CD4-positive, alpha-beta T cell treated with Interleukin-4 for 4 hours (primary cell): ENCODE measurements around the gene DICER1.

Experiments
- DNase-seq: peaks from one replicate; pipeline ENCODE4 v3.0.0-alpha.2; 2020

DICER1 gene

DNA sequence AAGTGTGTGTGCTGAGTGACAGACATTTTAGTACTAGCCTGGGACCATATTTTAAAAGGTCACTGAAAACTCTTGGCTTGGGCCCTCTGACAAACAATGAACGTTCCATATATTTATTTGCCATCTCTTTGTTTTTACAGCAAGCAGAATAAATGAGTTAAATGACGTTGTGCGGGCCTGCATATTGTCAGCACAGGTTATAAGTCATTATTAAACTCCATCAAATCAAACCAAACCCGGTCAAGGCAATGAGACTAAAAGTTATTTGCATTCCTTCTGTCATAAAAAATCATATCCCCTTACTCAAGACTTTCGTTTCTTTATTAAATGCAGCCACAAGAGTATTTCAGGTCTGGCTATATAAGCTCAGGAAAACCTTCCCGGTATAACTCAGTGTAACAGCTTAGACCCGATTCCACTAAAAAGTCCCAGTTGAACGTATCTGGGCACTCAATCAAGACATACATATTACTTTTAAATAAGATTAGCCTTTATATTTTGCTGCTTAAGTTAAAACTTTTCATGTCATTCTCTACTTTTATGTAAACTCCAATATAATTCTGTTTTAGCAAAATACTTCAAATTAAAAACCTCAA is 84.9 kb downstream of the DICER1 start:
- no peak for DNase-seq

DNA sequence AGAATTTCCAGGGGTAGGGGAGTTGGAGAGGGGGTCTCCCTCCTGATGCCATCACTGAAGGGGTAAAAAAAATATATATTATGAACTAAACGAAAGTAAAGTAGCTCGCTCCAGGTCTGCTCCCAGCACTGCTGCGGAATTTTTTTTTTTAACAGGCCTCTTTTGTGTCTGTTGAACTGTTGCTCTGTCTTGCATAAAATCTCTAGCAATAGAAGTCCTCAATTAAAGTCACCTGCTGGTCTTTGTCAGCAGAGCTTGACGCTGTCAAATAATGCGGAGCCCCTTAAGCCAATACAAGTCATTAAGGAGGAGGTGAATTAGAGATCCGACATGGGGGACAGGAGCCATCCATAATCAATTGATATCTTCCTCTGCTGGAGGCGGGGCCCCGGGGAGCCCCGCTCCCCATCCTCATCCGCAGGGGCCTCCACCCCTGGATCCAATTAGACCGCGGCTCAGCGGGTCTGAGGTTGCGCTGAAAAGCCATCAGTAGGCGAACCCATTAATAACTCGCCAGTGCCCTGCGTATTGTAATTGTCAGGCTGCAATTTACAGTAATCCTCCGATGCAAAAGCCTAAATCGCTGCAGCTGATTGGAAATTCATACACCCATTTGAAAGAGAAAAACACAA is 85.6 kb downstream of the DICER1 start:
- DNase-seq = no peak

DNA sequence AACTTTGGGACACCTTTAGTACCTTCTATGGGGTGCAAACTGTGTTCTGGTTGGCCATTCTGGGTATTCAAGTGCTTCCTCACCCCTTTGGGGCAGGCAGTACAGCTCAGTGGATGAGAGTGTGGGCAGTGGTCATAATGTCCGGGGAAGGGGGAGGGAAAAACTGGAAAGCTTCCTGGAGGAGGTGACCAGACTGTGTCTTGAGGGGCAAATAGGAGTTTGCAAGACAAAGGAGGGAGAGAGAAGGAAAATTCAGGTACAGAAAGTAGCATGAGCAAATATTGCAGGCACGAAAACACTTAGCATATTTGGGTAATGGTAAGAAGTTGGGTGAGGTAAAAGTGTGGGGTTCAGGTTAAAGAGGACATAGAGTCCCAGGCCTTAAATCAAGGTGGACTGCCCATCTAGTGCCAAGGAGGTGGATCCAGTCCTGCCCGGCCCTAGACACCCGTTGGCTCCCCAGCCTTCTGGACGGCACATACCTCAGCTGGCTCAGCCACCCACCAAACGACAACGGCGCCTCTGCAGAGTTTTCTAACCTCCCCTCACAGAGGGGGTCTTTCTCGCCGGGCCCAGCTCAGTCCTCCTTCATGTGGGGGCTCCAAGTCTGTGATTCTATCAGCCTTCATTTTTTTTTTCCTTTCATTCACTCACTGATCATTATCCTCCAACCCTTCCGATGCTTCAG is 86.4 kb downstream of the DICER1 start:
- no peak for DNase-seq

DNA sequence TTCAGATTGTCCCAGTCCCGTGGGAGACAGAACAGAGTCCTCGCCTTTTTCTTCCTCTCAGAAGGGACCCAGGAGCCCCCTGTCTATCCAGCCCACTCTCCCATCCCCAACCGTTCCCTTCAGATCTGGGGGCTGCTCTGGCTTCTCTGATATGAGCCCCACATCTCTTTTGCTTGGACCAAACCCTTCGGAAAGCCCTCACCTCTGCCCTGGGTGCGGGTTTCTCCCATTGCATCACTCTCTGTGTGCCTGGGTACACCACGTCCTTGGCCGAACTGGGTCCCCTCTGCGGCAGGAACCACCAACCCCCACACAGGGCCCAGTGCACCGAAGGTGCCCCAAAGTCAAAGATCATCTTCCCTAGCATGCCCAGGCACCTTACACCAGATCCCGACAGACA is 87.8 kb downstream of the DICER1 start:
- no peak for DNase-seq

DNA sequence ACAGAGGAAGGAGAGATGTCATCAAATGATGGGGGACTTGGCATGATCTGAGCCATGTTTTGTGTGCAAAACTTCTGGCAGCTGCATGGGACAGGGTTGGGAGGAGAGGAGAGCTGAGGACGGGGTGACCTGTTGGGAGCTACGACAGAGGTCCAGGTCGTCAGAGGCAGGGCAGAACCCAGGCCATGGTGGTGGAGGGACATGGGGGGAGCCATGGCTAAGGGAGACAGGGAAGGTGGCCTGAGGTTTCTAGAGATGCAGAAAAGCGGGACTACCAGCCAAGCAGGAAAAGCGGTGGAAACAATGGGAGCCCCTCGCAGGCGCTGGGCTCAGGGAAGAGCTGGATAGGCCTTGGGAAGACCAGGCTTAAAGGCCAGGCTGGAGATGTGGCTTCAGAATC is 88.3 kb downstream of the DICER1 start:
- no peak for DNase-seq

DNA sequence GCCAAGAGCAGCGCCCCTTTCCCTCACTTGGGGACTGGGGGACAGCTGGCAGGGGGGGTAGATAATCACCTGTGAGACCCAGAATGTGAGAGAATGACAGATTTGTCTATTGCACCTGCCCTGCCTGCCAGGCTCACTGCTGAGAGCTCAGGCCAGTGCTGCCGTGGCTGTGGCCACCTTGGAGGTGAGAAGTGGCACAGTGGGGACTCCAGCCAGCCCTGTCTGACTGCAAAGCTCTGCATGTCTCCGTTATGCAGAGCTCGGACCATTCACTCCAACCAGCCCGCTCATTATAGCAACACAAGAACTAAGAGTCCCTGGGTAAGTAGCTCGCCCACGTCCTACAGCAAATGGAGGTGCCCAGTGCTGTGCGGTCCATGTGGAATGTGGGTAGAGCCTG is 88.8 kb downstream of the DICER1 start:
- no peak for DNase-seq

DNA sequence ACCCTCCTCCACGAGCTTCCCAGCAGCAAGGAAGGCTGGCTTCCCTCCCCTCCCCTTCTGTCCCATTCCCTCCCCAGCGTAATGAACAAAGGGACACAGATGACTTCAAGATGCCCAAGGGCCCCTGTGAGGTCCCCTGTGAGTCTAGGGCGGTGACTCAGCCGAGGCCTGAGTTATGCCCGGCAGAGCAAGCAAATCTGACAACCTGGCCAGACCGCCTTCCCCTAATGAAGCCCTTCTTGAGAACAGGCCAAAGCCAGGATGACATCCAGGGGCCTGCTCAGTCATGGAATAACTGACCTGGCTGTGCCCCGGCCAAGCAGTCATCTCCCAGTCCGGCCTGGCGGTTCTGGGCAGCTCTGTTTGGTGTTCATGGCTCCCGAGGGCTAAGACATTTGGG is 89.2 kb downstream of the DICER1 start:
- DNase-seq = no peak

DNA sequence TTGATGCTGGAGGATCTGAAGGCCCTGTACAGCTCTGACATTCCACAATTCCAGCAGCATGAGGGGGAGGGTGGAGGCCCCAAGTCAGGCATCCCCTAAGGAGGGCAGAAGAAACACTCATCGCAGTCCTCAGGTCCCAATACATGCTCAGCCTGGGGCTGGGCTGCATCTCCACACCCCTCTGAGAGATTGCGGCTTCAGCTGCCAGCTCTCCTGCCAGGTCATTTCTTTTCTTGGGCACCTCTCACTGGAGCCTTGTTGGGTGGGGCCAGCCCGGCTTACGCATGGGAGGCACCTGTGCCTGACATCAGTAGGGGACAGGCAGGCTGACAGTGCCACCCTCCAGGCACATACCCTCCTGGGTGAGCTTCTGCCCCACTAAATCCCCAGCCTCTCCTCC is 89.8 kb downstream of the DICER1 start:
- no peak for DNase-seq

DNA sequence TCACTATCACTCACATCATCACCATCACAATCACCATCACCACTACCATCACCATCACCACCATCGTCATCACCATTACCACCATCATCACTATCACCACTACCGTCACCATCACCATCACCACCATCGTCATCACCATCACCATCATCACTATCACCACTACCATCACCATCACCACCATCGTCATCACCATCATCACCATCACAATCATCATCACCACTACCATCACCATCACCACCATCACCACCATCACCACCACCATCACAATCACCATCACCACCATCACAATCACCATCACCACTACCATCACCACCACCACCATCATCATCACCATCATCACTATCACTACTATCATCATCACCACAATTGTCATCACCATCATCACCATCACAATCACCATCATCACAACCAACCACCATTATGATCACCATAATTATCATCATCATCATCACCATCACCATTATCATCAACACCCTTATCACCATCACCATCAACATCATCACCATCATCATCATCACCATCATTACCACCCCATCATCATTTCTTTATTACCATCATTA is 90.8 kb downstream of the DICER1 start:
- no peak for DNase-seq

DNA sequence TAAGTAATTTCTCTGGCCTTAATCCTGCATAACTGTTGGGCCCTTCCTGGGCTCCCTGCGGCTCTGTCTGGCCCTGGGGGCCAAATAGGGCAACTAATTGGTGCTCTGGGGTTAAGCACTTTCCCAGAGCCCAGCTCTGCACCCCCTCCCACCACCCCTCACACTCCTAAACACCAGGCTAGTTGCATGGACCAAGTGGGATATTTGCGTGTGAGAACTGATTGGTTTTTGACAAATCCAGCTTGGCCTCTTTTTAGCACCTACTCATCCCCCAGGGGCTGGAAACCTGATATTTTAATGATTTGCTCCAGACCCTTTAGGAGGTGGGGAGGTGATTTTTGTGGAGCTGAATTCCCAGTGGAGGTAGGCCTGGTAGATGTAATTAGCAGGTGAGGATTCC is 91.9 kb downstream of the DICER1 start:
- DNase-seq = no peak

DNA sequence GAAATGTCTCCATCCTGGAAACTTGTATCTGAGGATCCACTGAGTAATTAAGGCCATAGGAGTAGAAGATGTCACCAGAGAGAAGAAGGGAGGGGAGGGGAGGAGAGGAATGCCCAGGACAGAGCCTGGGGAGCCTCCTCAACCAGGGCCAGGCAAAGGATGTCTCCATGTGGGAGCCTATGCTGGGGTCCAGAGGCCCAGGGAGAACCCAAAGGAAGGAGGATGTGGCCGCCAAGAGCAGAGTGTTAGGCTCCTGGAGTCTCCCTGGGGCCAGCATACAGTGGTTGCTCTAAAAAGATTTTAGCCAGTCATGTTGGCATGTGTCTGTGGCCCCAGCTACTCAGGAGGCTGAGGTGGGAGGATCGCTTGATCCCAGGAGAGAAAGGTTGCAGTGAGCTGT is 92.6 kb downstream of the DICER1 start:
- no peak for DNase-seq

DNA sequence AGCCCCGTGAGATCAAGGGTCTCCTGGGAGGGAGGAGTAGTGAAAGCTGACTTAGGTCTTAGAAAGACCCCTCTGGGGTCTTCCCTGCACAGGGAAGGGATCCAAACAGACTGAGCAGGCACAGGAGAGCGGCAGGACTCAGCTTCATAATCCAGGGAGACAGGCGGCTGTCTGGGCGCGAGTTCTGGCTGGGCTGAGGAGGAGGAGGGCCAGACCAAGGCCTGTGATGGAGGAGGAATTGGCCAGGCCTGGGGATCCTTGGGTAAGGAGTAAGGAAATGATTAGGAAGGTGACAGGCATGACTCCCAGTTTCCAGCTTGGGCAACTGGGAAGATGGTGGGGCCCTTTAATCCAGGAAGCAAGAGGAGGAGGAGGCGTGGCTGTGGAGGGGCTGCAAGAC is 93.1 kb downstream of the DICER1 start:
- no peak for DNase-seq

DNA sequence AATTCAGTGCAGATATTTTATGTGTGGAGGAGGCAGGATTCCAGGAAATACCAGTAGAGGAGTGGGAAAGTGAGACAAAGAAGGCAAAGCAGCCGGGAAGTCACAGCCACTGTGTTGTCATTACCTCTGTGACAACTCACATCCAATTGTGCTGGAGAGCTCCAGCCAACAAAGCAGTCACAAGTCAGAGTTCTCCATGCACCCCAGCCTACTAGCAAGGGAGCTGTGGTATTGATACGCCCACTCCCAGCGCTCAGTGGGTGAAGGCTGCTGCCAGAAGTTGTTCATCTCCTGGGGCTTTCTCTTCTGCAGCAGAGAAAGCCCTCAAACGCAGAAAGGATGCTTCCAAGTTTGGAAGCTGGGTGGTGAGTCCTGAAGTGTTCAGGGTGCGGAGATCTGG is 93.9 kb downstream of the DICER1 start:
- no peak for DNase-seq

DNA sequence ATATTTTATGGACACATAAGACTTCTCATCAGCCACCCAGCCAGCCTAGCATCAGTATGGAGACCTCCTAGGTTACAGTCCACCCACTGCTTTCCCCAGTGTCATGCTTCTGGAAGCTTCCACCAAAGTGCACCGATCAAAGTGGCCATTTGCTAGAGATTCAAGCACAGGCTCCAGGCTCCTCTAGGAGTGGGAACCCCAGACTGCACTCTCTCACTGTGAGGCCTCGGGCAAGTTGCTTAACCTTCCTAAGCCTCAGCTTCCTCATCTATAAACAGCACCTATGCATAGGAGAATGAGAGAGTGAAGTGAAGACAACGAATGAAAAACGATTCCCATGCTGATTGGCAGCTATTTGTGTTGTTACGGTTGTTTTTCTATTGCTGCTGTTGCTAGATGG is 94.4 kb downstream of the DICER1 start:
- no peak for DNase-seq

DNA sequence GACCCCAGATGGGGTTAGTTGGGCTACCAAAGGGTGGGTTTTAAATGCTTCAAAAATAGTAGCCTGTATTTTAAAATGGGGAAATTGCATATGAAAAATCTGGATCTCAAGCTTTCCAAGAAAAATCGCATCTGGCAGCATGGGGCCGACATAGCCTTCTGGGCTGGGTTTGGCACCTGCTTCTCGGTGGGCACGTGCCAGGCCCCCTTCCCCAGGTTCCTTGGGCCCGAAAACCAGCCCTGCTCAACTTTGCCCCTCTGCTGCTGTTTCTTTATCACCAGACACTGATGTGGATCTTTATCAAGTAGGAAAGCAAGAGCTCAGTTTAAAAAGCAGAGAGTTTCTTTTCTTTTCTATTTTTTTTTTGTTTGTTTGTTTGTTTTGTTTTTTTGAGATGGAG is 95.1 kb downstream of the DICER1 start:
- DNase-seq = no peak

DNA sequence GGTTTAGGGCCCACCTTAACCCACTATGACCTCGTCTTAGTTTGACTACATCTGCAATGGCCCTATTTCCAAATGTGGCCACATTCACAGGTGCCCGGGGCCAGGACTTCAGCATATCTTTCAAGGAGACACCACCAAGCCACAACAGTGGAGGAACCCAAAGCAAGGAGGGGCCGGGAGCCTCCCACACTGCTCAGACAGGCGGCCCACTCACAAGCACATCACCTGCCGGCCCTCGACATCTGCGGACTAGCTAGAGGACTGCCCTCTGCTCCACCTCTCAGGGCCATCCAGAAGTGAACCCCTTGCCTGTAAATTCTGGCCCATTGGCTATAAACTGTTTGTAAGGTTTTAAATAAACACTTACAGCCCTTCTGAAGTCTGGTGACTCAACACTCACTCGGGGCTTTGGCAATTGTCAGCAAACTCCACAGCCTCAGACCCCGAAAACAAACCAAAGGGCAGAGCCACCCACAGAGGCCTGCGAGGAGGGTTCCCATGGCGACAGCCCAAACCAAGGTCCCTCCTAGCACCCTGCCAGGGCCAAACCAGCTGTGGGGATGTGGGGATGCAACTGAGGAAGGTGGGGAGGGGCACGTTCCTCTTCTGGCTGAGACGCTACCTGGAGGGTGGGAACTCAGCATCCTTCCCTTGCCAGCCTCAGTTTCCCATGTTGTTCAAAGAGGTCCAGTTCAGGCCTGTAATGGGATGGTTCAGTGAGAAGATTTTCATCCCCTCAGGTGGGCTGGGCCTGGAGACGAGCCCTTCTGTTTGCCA is 95.8 kb downstream of the DICER1 start:
- no peak for DNase-seq

DNA sequence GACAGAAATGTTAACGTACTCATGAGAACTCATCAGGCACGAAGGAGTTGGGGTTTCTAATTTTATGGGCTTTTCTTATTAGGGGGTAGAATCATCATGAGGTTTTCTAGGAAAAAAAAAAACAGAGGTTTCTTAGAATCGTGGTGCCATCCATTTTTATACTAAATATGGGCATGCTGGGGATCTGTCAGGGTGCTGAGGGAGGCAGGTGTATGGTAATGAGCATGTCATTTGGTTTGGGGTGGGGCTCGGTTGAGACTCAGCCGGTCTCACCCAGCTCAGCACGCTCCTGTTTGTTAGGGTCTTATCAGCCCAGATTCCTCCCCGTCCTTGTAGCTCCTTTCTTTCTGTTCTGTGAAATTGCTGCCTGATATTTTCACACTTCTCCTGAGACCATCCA is 98.2 kb downstream of the DICER1 start:
- no peak for DNase-seq

DNA sequence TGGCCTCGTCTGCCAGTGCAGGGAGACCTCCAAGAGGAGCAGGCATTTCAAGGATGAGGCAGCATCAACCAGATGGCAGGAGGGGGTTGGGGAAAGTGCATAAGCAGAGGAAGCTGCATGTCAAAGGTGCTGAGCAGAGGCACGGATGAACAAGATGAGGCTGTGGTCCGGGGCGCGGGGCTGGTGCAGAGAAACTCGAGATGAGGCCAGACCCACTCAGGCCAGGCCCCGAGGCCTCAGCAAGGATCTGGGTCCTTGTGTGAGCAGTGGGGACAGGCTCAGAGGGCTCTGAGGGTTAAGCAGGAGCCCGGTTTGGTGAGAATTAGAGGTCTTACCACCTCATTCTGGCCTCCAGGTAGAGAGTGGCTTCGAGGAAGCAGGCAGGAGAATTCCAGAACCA is 98.8 kb downstream of the DICER1 start:
- no peak for DNase-seq

DNA sequence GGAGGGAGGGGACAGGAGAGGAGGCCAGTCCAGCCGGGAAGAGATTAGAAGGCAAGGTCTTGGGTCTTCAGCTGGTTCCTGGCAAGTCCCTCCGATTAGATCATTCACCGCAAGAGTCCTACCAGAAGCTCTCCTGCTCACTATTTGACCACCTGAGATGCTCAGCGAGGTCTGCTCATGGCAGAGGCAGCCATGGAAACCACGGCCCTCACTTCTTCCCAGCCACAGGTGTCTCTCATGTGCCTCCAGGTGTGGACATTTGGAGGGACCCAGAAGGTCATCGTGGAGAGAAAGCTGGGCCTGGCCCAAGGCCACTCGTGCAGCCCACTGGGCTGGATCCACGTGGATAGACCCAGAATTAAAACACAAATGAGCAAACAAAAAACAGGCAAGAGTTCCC is 99.5 kb downstream of the DICER1 start:
- no peak for DNase-seq

DNA sequence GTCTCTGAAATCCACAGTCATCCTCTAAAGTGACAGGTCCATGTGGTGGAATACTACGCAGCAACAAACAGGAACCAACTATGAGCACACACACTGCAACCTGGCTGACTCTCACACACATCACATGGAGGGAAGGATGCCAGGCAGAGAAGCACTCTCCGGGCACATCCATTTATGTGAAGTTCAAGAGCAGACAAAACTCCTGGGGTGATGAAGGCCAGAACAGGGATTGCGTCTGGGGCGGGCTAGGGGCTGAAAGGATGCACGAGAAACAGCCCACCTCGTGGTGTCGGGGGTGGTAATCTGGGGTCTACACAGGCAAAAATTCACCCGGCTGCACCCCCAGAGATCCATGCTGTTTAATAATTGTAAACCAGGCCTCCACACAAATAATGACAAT is 100.2 kb downstream of the DICER1 start:
- no peak for DNase-seq

DNA sequence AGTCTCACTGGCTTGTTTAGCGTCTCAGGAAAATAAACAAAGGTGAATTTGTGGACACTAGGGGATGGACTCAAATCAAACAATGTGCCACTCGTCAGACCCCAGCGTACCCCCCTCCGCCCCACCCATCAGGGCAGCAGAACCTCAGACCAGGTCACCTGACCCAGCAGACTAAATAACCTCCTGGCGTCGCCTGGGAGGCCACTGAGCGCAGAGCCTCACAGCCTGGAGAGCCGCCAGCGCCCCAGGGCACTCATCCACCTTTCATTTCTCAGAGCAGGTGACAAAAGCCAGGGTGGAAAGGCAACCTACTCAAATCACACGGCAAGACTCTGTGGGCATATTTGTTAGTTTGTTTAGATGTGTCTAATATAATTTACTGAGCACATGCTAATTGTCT is 100.9 kb downstream of the DICER1 start:
- DNase-seq = no peak

DNA sequence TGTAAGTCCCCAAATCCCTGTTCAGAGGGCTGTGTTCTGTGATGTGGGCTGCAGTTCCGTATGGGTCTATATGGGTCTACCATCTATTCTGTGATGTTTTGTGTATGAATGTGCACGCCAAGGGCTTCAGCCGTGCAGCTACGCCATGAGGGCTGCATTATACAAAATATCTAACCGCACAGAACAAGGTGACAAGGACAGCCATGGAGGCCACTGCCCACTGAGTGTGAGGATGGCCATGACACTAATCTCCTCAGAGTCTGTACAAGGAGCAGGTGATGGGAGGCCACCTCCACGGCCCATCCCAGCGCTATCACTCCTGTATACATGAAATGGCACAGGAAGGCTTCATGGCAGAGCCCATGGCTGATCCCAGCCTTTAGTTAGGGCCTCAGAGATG is 102.0 kb downstream of the DICER1 start:
- no peak for DNase-seq
